GM04504 (cell line): ENCODE data around the gene MTMR1.
A peak's percentile ranks its signal among the peaks of the same experiment; 100 is the strongest.

Source experiments
- DNase-seq: peaks from one replicate; pipeline ENCODE4 v3.0.0-alpha.2; 2012; ENCODE audit warnings: low read depth

MTMR1 gene

DNA sequence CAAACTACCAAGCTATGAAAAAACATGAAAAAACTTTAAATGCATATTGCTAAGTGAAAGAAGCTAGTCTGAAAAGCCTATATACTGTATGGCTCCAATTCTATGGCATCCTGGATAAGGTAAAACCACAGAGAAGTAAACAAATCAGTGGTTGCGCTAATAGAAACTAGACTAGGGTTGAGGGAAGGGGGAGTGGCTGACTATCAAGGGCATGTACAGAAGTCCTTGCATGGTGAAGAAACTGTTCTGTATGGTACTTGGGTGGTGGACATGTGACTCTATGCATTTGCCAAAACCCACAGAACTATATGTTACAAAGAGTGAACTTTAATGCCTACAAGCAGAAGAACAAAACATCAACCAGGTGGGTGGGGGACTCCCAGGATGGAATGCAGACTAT lies 96.8 kb downstream of the MTMR1 start:
- no peak for DNase-seq

DNA sequence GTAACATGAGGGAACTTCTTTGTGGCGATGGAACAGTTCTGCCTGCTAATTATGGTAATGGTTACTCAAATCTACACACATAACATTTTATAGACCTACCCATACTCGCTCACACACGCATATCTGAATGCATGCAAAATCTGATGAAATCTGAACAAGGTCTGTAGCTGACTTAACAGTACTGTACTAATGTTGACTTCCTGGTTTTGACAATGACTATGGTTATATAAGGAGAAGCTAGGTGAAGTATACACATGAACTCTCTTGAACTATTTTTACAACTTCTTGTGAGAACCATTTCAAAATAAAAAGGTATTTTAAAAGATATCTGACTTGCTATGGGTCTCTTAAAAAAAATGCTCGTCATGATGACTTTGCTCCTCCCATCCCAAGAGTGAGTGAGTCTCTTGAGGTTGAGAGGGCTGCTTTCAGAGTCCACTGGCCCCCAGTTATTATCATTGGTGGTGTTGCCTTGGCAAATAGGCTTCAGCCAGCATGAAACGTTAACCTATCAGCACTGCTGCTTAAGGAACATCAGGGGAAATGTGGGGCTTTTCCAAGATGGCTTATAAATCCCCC lies 99.8 kb downstream of the MTMR1 start:
- DNase-seq: no peak

GRCh38 chrX:150805736-150806135 lies 112.5 kb downstream of the MTMR1 start:
- no peak for DNase-seq

DNA sequence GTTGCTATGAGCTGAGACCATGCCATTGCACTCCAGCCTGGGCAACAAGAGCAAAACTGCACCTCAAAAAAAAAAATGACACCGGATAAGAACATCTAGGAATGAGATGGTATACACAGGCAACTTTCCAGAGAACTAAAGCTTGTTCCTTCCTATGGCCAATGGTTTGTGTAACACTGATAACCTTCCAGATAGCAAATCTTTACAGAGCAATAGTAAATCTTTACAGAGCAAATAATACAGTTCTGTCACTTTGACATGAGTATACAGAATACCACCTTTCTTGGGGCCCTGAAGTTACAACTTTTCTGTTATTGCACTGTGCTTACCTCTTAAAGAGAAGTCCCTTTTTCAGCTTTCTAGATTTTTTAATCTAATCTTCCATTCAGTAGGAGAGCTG lies 113.6 kb downstream of the MTMR1 start:
- no peak for DNase-seq

GRCh38 chrX:150813922-150814321 lies 120.7 kb downstream of the MTMR1 start:
- peak; percentile 20 for DNase-seq
